ENCODE measurements around the gene CPLX4.

The CPLX4 gene

DNA sequence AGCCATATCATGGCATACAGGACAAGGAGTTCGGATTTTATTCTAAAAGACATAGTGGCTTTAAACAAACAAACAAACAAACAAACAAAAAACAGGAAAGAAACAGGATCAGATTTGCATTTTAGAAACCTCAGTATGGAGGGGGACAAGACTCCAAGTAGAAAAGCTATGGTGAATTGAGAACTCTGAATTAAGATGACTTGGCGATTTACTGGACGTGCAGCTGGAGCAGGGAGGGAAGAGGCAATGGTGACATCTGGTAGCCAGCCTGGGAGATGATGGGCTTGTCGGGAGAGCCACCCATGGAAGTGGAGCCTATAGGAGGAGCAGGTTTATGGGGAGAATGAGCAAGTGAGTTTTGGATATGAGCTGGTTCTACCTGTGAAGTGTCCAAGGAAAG is 13.2 kb downstream of the CPLX4 start:
- no peak for DNase-seq

DNA sequence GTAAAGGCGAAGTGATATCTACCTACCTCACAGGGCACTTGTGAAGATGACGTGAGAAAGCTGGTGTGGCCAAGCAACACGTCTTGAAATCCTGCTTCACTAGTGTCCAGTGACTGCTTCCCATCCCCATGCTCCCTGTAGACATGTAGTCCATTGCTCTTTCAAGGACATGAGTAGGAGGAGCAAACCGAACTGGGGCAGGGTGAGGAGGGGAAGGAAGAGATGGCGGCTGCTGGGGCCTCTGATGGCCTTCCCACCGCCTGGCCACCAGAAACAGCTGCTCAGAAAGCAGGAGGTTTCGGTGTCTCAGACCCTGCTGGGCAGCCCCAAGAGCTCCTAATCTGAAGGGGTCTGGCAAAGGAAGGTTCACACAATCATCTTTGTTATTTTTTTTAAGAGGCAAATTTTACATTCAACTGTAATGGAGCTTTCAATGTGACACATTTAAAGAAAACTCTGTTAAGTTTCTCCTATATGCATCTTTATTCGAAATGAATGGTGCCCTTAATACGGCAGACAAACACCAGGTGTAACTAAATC is 14.7 kb downstream of the CPLX4 start:
- DNase-seq: no peak

DNA sequence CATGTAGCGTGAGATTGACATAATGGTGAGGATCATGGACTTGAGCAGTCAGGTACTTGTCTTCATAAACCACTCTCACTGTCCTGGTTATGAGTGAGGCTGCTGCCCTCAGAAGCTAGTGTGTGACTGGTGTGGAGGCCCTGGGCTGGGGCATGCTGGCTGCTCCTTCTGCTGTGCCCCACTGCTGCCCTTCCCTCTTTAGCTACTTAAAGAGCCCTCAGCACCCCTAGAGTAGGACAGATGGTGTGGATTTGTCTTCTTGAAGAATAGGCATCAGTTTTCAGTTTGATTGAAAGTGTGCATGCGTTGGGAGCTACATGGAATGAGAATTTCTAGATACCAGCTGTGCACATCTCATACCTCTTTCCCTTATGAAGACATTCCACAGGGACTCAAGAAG is 15.4 kb downstream of the CPLX4 start:
- DNase-seq: peak; percentile 72

DNA sequence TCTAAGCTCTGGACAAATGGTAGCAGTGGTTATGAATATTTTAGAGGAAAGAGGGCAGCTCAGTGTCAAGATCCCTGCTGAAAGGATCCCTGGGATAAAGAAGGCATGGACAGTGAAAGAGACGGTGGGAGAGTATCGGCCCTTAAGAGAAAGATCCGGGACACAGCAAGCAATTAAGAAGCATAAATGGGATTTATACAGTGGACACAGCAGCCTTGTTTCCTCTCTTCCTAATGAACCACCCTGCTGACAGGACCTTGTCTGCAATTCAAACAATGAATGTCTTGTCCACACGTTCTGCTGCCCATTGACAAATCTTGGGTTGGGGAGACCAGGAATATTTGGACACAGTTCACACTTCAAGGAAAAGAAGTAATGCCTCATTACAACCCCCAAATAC is 16.5 kb downstream of the CPLX4 start:
- DNase-seq: no peak

DNA sequence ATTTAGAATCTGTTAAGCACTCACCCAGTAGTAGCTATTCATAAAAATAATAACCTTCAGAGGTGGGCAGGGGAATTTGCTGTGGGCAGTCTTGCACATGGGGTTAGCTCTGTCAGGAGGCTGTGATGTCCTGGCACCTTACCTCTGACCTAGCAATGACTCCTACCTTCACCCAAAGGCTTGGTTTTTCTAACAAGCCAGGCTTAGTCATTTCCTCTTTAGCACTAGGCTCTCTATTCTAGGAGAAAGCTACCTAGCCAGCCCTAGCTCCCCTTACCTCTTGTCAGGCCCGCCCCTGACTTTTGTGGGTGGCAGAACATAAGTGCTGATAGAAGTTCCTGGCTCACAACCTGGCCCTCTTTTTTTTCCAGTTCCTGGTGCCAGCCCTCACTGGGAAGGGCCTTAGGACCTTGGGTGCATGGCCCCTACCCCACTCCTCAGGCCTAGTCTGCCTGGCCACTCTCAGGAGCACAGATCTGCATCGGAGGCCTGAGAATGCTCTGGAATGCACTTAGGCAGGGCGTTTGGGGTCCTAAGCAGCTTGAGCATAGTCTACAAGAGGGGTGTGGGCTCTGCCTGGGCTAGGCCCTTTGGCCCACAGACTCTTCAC is 17.7 kb downstream of the CPLX4 start:
- DNase-seq: no peak

DNA sequence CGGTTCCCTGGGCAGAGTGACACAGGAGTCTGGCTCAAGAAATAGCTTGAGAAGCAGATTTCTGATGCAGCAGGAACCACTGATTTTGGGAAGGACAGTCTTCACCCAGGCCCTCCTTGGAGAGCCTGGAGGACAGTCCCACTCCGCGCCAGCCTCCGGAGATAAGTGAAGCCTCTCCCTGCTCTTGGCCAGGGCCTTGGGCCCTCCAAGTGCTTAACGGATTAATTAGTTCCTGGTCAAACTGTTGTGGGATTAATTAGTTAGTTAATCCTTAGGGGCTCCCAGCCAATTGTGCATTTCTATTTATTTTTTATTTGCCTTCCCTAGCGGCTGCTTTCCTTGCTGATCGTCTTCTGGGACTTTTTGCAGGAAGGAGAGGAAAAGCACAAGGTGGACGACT is 19.6 kb downstream of the CPLX4 start:
- no peak for DNase-seq

DNA sequence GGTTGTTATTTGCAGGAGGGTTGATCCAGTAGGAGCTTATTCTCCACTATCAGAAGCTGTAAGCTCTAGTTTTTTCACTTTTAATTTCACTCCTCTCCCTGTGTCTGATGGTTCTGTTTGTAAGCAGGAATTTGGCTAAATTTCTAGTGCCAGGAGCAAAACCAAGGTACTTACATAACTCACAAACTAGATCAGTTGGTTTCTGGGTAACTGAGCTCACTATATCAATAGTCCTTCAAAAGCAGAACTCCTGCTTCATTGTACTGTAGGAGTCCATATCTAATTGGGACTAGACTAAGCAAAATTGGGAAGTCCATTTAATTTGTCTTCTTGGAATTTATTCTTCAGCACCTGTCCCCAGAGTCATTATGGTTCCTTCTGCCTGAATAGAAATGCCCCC is 25.1 kb downstream of the CPLX4 start:
- DNase-seq: no peak

DNA sequence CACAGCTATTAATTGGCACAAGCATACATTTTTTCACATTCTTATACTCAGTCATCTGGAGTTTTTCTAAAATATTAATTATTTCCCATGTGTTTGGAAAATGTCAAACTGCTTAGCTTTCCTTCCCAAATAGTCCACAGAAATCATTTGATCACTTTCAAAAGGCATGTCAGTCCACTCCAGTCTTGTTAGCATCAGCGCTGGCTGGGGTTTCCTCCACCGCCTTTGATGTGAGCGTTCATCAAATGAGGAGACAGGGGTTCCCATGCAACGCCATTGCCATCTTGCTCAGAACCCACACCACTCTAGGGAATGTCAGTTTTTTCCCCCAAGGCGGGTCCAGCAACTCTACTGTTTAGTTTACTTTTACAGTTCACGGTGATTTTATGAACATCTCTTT is 32.1 kb downstream of the CPLX4 start:
- DNase-seq: no peak

DNA sequence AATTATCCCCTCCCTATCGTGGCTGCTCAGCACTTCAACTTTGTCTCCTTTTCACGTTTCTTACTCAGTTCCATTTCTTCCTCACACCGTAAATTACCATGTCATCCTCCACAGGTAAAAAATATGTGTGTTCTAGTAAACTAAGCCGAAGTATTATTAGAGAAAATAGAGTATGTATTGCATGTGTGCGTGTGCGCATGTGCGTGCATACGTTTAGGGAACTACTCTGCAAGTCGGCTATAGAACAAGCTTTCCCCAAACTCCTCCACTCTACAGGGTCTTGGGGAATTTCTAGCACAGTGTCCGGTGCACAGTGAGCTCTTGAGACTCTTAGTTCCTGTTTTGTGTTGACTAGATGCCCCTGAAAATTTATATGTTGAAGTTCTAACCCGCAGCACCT is 36.1 kb downstream of the CPLX4 start:
- DNase-seq: no peak

DNA sequence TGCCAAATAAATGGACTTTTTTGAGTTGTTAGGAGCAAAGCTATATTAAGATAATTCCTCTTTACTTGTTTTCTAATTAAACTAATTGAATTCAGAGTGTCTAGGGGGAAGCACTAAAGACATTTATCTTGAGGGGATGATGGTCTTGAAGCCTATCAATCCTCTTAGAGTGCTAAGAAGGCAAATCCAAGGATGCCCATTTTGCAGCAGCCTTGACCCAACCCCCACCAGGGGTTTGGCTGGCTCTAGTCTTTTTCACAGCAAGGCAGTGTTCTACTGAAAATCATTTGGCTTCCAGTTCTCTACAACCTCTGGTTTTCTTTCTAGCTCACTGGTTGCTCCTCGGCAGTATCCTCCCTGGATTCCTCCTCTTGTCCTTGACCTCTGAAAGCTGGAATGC is 38.7 kb downstream of the CPLX4 start:
- no peak for DNase-seq

DNA sequence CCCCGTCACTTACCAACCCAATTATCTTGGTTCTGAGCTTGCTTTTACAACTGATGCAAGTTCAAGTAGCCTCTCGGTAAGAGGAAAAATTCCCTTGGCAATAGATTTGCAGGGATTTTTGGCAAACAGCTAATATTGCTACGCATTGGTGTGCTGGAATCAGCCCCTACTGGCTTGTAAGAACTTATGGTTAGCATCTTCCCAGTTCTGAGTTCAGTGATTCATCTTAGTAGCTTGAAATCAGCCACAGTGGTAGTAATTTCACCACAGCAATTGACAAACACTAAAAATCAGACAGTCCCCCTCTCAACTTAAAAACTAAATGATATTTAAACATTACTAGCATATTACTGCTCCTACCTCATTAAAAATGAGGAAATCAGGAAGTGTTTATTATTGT is 39.3 kb downstream of the CPLX4 start:
- DNase-seq: no peak

DNA sequence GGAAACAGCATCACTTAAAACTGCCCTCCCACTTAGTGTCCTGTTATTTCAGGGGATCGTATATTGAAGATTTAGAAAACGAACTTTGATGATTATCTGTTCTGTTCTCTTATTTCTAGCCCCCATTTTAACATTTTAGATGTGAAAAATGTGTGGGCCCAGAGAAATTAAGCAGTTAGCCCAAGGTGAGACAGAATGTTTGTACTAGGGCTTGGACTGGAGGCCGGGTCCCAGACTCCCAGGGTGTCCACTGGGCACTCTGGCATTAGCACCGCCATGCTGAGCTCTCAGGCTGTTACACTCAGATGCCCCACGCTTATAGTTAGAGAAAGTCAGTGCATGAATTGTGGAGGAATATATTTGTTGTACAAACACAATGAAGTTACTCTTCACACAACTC is 39.7 kb downstream of the CPLX4 start:
- no peak for DNase-seq

DNA sequence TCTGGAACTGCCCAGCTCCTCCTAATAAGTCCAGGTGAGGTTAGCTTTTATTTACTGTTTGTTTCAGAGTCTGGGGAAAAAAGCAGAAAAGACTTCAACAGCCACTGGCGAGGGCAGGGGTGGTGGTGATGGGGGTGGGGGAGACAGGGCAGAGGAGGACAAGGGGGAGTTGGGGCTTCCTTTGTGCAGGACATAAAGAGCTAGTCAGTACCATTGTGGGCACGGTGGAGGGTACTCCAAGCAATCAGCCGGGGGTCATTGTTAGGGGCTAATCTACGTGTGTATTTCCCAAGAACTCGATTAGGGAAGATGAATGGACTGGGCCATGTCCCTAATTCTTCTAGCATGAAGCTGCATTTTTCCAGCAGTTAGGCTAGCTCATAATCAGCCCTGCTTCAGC is 42.4 kb downstream of the CPLX4 start:
- no peak for DNase-seq

DNA sequence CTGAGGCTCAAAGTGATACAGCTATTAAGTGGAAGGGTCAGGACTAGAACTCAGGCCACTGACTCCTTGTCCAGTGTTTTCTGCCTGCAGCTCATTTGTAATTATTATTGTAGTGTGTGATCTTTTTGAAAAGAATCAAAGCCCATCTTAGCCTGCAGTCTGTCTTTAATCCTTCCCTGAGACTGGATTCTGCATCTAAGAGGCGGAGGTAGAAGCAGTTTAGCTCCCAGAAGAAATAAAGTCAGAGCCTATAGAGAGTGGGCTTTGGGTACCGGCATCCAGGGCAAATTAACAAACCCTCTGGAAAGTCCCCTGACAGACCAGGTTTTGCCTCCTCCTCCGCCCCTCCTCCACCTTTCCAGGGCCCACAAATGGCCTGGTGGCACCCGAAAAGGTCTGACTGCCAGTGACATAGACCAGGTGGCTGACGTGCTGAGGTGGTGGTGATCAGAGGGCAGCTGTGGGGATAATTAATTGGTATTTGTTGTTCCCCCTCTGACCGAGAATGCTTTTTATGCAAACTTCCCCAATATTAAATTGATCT is 43.0 kb downstream of the CPLX4 start:
- no peak for DNase-seq

DNA sequence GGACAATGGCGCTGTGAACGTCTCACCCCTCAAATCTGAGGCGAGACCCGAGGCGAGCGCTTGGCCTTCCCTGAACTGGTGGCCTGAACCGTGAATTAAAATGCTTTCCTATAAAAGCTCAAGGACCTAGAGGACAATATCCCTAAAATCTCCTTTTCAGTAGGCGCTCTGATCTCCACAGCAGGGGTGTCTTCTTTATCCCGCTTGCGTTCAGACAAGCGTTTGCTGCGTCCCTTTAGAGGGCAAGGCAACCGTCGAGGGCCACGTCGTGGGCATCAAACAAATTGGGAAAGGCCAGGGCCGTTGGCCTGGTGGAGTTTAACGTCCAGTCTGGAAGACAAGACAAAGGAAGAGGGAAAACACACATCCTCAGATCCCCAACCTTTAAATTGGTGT is 43.9 kb downstream of the CPLX4 start:
- no peak for DNase-seq

DNA sequence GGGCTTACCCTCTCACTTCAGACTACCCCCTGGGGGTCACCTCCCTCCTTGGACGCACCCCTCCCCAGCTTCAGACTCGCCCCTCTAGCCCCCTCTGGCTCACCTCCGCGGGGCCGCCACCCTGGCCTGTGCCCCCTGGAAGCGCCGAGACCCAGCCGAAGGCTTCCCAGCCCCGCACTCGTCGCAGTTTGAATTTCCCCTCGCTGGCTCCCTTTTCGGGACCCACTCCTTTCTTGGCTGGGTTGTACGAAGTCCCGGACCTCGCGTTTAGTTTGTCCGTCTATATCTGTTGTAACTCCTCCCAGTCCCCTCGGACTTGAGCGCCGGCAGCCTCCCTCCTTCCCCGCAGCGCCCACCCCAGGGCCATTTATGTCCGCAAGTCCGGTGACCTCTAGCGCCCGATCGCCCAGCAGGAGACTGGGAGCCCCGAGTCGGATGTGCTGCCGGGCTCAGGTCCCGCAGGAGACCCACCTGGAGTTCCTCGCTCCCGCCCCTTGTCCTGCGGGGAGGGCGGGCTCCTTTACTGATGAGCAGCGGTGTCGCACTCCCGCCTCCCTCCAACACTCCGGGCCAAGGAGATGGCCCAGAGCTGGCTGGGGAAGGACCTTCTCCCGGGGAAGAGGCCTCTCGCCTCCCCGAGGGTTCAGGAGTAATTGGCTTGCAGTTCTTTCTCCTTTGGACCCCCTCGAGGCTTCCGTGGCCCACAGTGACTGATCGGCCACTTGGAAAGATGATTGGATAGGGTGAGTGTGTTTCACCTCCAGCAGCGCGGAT is 44.5 kb downstream of the CPLX4 start:
- DNase-seq: no peak

DNA sequence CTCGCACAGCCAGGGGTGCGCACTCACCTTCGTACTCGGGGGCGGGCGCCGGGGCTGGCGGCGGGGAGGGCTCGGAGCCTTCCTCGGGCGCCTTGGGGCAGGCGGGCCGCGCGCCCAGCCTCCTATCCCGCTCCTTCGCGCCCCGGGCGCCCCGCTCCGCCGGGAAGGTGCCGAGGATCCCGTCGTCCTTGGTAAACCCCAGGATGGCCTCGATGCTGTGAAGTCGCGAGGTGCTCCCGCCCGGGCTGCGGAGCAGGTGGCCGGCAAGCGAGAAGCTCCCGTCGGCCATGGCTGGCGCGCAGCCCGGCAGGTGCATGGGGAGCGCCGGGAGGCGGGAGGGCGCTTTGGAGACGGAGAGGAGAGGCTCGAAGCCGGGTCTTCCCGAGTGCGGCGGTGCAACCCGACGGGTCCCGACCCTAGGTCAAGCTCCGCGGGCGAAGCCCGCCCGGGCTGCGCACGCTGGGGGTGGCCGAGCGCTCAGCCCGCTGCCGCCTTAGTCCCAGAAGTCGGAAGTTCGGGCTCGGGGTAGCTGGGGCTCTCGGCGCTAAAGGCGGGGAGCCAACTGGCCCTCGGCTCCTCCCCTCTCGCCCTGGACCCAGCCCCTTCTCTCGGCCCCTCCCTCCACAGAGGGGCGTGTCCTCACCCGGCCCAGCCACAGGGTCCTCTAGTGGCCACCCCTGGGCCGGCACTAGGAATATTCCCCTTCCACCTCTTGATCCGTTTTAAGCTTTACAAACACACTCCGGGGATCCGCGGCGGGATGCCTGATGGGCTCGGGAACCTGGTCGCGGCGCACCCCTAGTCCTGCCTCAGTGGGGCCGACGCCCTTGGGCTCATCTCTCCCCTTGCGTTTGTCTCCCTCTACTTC is 45.3 kb downstream of the CPLX4 start, which contains the start of gene RAX:
RAX (minus strand) TSS at position 564 of the 868 bp plus-strand sequence; CDS start at position 316, 248 bp downstream.
- no peak for DNase-seq

DNA sequence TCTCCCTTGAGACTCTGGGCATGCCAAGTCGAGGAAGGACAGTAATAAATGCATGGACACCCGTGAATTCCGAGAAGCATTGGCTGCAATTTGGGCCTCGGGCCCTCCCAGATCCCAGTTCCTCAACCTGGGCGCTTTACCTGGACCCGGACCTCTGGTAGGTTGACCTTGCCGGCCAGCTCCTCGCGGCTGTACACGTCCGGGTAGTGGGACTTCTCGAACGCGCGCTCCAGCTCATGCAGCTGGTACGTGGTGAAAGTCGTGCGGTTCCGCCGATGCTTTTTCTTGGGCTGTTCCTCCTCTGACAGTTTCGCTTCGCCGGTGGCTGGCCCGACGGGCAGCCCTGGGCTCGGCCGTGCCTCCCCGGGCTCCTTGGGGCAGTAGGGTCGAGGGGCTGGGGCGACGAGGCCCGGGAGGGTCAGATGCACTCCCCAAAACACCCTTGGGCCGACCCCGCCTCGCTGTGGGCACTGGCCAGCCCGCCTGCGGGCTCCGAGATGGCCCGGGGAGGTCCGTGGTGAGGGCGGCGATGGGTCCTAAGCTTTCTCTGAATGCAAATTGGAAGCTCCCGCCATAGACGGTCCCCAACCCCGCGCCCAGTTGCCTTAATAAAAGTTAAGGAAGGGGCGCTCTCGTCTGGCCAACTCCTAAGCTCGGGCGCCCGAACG is 46.1 kb downstream of the CPLX4 start:
- no peak for DNase-seq

DNA sequence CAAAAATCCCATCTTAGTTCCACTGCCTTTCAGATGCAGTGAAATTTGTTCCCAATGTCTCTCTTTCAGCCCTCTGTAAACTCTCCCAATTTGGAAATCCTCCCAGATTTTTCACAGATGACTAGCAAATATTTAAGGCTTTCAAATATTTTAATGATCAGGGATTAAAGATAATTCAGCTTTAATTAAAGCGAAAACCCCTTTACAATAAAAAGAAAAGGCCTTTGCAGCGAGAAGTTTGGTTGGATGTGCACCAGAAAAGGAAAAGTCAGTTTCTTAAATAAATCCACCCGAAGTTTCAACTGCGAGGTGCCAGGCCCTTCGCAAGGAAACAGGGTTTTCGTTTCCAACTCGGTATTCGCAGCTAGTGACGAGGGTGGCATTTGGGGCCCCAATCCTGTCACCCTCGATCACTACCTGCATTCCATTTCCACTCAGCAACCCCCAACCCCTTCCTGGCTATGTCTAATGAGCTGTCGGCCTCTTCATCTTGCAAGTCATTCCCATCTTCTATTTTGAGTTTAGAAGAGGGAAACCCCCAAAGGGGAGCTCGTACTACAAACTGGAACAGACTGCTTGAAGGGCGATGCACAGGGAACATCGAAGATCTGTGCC is 46.7 kb downstream of the CPLX4 start:
- DNase-seq: no peak

DNA sequence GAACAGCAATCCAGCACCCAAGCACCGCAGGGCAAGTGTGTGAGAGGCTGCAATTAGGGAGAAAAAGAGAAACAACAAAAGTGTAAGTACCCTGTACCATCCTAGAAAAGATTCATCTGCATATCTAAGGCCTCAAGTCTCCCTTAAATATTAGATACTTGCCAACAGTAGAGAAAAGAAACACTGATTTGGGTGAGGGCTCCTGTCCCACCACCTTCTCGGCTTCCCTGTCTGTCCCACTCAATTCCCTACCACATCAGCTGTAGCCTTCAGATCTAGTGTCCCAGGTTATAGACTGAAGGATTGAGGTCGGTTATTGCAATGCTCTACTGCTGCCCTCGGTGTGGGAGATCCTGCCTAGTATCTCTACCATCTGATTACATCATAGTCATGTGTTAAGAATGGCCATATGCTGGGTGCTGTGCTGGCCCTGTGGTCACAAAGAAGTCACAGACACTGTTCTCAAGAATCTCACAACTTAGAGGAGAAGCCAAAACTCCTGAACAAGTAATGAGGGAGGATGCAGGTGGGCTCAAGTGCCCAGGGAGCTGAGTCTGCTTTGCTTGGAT is 47.7 kb downstream of the CPLX4 start:
- DNase-seq: no peak

DNA sequence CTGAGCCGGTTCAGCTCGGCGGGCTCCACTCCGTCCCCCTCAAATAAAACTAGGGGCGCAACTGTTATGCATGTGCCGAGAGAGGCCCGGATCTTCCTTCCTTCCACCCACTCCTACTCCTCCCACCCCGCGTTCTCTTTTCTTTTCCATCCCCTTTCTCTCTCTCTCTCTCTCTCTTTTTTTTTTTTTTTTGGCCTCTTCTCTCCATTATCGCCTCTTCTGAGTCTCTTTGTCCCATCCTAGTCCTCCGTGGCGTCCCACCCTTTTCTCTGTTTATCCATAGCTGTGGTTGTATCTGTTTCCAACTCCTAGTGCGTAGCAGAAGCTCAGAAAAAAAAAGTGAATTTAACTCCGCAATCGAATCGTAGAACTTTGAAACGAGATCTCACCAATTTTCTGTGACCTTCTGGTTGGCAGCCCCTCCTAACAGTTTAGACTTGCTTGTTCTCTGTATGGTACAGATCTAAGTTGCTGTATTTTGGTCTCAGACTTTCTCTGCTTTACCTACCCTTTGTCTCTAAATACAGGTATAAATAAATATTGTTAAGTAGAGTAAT is 48.8 kb downstream of the CPLX4 start:
- no peak for DNase-seq

Measured in NCI-H2171 treated with DMSO at 0.1 percent for 48 hours (cell line).